MM.1S (cell line): ENCODE measurements around the gene KDM3A.

Experiments used
- DNase-seq: peaks from one replicate; pipeline ENCODE4 v3.0.0-alpha.2; 2015
- H2AFZ ChIP-seq: fragments of 300-600 bp; sonication (generic); 2 replicates; pipeline ENCODE4 v1.6.0; 2016; ENCODE audit warnings: antibody characterized with exemption, low read length
- H3F3A ChIP-seq: fragments of 300-600 bp; sonication (generic); 2 replicates; pipeline ENCODE4 v1.6.1; 2016; ENCODE audit warnings: mild to moderate bottlenecking, antibody characterized with exemption, low read length, moderate library complexity, mixed read lengths; ENCODE audit not compliant: insufficient read depth
- H3K27ac ChIP-seq: fragments of 300-600 bp; sonication (generic); 2 replicates; pipeline ENCODE4 v1.5.1; 2016; ENCODE audit warnings: mild to moderate bottlenecking, low read length
- H3K27me3 ChIP-seq: fragments of 300-600 bp; sonication (generic); replicated peaks from 2 replicates; pipeline ENCODE4 v1.6.0; 2016; ENCODE audit warnings: low read length; ENCODE audit not compliant: insufficient read depth
- H3K36me3 ChIP-seq: fragments of 300-600 bp; sonication (generic); replicated peaks from 2 replicates; pipeline ENCODE4 v1.6.1; 2016; ENCODE audit warnings: mild to moderate bottlenecking, low read length, mixed read lengths; ENCODE audit not compliant: insufficient read depth
- H3K4me1 ChIP-seq: fragments of 300-600 bp; sonication (generic); 2 replicates; pipeline ENCODE4 v1.6.1; 2016; ENCODE audit warnings: low read length, mixed read lengths
- H3K4me2 ChIP-seq: fragments of 300-600 bp; sonication (generic); 2 replicates; pipeline ENCODE4 v1.6.0; 2016; ENCODE audit warnings: low read depth, low read length
- H3K4me3 ChIP-seq: fragments of 300-600 bp; sonication (generic); 2 replicates; pipeline ENCODE4 v1.5.1; 2016; ENCODE audit warnings: low read length, mixed read lengths
- H3K79me2 ChIP-seq: fragments of 300-600 bp; sonication (generic); 2 replicates; pipeline ENCODE4 v1.6.1; 2016; ENCODE audit warnings: mixed run types, low read length, mixed read lengths
- H3K9ac ChIP-seq: fragments of 300-600 bp; sonication (generic); 2 replicates; pipeline ENCODE4 v1.6.1; 2016; ENCODE audit warnings: low read length, mixed read lengths
- H3K9me2 ChIP-seq: fragments of 300-600 bp; sonication (generic); replicated peaks from 2 replicates; pipeline ENCODE4 v1.6.1; 2016; ENCODE audit warnings: mild to moderate bottlenecking, low read length, mixed read lengths; ENCODE audit not compliant: insufficient read depth
- H3K9me3 ChIP-seq: fragments of 300-600 bp; sonication (generic); replicated peaks from 2 replicates; pipeline ENCODE4 v1.6.1; 2016; ENCODE audit warnings: mild to moderate bottlenecking, low read length, mixed read lengths; ENCODE audit not compliant: insufficient read depth
- H4K20me1 ChIP-seq: fragments of 300-600 bp; sonication (generic); 2 replicates; pipeline ENCODE4 v1.6.1; 2016; ENCODE audit warnings: mild to moderate bottlenecking, low read length, moderate library complexity, mixed read lengths; ENCODE audit not compliant: insufficient read depth
- EZH2 ChIP-seq: fragments of 300-600 bp; sonication (generic); optimal IDR thresholded peaks from 2 replicates; pipeline ENCODE3; 2017; ENCODE audit warnings: low read depth, mild to moderate bottlenecking, antibody characterized with exemption, low read length, mixed read lengths
- EZH2phosphoT487 ChIP-seq: fragments of 300-600 bp; sonication (generic); IDR thresholded peaks from 2 replicates; pipeline ENCODE4 v1.6.1; 2018; ENCODE audit warnings: antibody characterized with exemption, low read length
- TF ChIP-seq, protein P1 (sequence below): fragments of 300-600 bp; sonication (generic); IDR thresholded peaks from 2 replicates; pipeline ENCODE4 v1.5.1; 2016; ENCODE audit warnings: antibody characterized with exemption, low read length, mixed read lengths

KDM3A gene

DNA sequence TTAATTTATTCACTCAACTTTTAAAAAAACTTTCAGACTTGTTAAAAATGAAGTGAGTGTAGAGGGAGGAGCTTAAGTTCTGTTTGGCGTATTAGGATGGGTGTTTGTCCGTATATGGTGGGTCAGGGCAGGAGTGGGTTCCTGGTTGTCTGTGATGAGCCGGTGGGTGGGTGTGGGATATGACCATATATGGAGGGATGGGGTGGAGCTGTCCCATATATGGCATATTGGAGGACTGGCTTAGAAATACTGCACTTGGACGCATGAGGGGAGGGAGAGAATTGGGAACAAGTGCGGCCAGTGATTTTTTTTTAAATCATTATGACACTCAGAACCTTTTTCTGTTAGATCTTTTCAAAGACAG is 1.5 kb downstream of the KDM3A start:
- peaks cover 28% of the 10 kb centered on the region for H3F3A ChIP-seq
- peak overlapping the region; percentile 70 for H3K9ac ChIP-seq
- H3K9me2 ChIP-seq, result no peaks in the 10 kb centered on the region
- no peaks in the 10 kb centered on the region; the same call in 1 of the 2 replicates for H3K36me3 ChIP-seq
- TF ChIP-seq, protein P1, sequence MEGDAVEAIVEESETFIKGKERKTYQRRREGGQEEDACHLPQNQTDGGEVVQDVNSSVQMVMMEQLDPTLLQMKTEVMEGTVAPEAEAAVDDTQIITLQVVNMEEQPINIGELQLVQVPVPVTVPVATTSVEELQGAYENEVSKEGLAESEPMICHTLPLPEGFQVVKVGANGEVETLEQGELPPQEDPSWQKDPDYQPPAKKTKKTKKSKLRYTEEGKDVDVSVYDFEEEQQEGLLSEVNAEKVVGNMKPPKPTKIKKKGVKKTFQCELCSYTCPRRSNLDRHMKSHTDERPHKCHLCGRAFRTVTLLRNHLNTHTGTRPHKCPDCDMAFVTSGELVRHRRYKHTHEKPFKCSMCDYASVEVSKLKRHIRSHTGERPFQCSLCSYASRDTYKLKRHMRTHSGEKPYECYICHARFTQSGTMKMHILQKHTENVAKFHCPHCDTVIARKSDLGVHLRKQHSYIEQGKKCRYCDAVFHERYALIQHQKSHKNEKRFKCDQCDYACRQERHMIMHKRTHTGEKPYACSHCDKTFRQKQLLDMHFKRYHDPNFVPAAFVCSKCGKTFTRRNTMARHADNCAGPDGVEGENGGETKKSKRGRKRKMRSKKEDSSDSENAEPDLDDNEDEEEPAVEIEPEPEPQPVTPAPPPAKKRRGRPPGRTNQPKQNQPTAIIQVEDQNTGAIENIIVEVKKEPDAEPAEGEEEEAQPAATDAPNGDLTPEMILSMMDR, result no peak
- TF ChIP-seq EZH2phosphoT487, result no peak
- peak overlapping the region; percentile 80 for H3K4me3 ChIP-seq
- H3K79me2 ChIP-seq, result peaks cover 58% of the 10 kb centered on the region
- peak overlapping the region; percentile 98; the same call in 1 of the 2 replicates for H3K27ac ChIP-seq
- peaks cover 39% of the 10 kb centered on the region for H3K4me1 ChIP-seq
- H3K4me2 ChIP-seq, result peak overlapping the region; percentile 80
- no peaks in the 10 kb centered on the region for H3K9me3 ChIP-seq
- no peaks in the 10 kb centered on the region; the same call in 1 of the 2 replicates for H4K20me1 ChIP-seq
- no peaks in the 10 kb centered on the region for H3K27me3 ChIP-seq
- peak; percentile 73 for DNase-seq
- H2AFZ ChIP-seq, result 0 out of 2 replicates have a peak overlapping the region, but pooled peaks have one; percentile 14

DNA sequence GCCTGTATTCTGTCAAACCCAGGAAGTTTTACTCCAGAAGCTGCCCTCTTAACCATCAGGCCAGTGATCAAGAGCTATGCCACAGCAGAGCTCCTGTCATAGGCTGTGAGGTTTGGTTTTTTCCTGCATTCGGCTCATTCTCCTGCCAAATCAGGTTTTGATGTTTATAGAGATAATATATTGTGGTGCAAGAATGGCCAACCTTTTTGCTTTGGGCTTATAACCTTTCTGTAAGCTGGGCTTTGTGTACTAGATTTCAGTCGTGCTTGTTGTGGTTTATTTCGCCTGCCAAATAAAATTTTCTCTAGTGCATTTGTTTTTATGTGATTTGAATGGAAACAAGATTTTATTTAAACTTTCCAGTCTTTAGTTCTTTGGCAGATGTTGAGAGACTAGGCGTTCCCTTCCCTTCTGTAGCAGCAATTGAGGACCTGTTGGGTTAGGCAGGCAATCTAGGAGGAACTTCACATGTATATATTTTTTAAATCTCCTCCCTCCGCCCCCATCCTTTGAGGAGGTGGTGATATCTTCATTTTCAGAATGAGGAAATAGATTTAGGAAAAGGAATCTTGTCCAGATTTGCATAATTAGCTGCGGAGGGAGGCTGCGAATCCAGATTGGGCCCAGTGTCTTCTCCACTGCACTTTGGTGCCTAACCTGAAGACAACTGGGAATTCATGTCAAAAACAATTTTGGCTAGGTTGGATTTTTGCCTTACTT is 2.6 kb downstream of the KDM3A start:
- H3K4me3 ChIP-seq, result no peak overlapping the region
- no peaks in the 10 kb centered on the region; the same call in 1 of the 2 replicates for H3K36me3 ChIP-seq

DNA sequence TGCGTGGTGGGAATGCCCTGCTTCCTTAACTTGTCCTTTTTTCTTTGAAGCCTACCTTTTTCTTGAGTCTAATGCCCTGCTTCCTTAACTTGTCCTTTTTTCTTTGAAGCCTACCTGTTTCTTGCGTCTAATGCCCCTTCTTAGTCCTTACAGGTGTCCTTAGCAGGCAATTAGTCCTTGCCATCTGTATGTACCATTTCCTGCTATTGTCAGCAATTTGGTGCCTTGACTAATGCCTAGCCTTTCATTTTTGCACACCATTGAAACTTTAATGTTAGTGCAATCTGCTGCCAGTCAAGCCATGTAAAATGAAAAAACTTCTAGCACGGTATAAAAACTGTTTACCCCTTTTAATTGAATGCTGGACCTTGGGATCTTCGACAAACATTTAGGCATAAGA is 4.3 kb downstream of the KDM3A start:
- Histone ChIP-seq H3K4me1 (peaks cover 36% of the 10 kb centered on the region), H3K9me3 (no peaks in the 10 kb centered on the region), H3F3A (peaks cover 22% of the 10 kb centered on the region), H3K36me3 (peaks cover 4% of the 10 kb centered on the region; the same call in 1 of the 2 replicates), H3K4me3 (0 out of 2 replicates have a peak overlapping the region, but pooled peaks have one; percentile 3), H3K27ac (peak overlapping the region; percentile 51), H3K79me2 (peaks cover 85% of the 10 kb centered on the region), H2AFZ (no peak overlapping the region), H3K9me2 (no peaks in the 10 kb centered on the region), H3K9ac (no peak overlapping the region), H3K27me3 (no peaks in the 10 kb centered on the region), H3K4me2 (peak overlapping the region; percentile 80), H4K20me1 (peaks cover 5% of the 10 kb centered on the region; the same call in 1 of the 2 replicates)
- DNase-seq, result peak; percentile 79
- TF ChIP-seq EZH2, result no peak
- TF ChIP-seq, protein P1, result no peak
- TF ChIP-seq EZH2phosphoT487, result no peak

More for the DNA sequence above, 2.6 kb downstream of the KDM3A start:
- no peak overlapping the region for H3K27ac ChIP-seq
- peaks cover 5% of the 10 kb centered on the region; the same call in 1 of the 2 replicates for H4K20me1 ChIP-seq
- peaks cover 70% of the 10 kb centered on the region for H3K79me2 ChIP-seq
- H3K9me3 ChIP-seq, result no peaks in the 10 kb centered on the region
- H2AFZ ChIP-seq, result no peak overlapping the region
- peaks cover 39% of the 10 kb centered on the region for H3K4me1 ChIP-seq
- no peak overlapping the region for H3K9ac ChIP-seq
- H3K27me3 ChIP-seq, result no peaks in the 10 kb centered on the region
- DNase-seq, result no peak
- TF ChIP-seq, protein P1, result no peak
- TF ChIP-seq EZH2phosphoT487 (no peak), EZH2 (no peak)
- no peaks in the 10 kb centered on the region for H3K9me2 ChIP-seq
- peaks cover 28% of the 10 kb centered on the region for H3F3A ChIP-seq
- peak overlapping the region; percentile 80 for H3K4me2 ChIP-seq
